Activated naive CD4-positive, alpha-beta T cell treated with anti-CD3 and anti-CD28 coated beads for 36 hours (primary cell): Measurements from ENCODE around the gene BANK1. TPM values are rescaled to one million over a fixed set of nuclear protein-coding genes. Genes with fewer than 3 reads are reported as not detected.

Source experiments
- CTCF ChIA-PET: fragments of 350-600 bp; sonication (Branson Sonifier 250); formaldehyde crosslinking; loops from one replicate; lab custom pipeline; 2021; ENCODE audit warnings: antibody characterized with exemption; lab: Charles Lee
- DNase-seq: peaks from one replicate; pipeline ENCODE4 v3.0.0-alpha.2; 2020
- H3K27ac Mint-ChIP-seq: one replicate; pipeline ENCODE4 v1.8.0; 2021; ENCODE audit warnings: mild to moderate bottlenecking, mixed read lengths
- H3K27me3 Mint-ChIP-seq: one replicate; pipeline ENCODE4 v1.8.0; 2021; ENCODE audit warnings: low read depth, mixed read lengths
- H3K36me3 Mint-ChIP-seq: one replicate; pipeline ENCODE4 v1.8.0; 2021; ENCODE audit warnings: low read depth, mixed read lengths
- H3K4me1 Mint-ChIP-seq: one replicate; pipeline ENCODE4 v1.8.0; 2021; ENCODE audit warnings: low read depth, mixed read lengths
- H3K4me3 Mint-ChIP-seq: one replicate; pipeline ENCODE4 v1.8.0; 2021; ENCODE audit warnings: mild to moderate bottlenecking, moderate library complexity, mixed read lengths
- H3K9me3 Mint-ChIP-seq: one replicate; pipeline ENCODE4 v1.8.0; 2021; ENCODE audit warnings: mixed read lengths
- intact Hi-C: fragments of 100-400 bp; cut with micrococcal nuclease; formaldehyde crosslinking; loops from one replicate; pipeline ENCODE4 v1.15.1; 2023
- total RNA-seq, 2 experiments: library from RNA; stranded (reverse); gene quantifications; one replicate each; pipeline ENCODE4 v1.2.3, GENCODE V29; 2021

BANK1 gene
- total RNA-seq, 2 experiments from 2014 or later = 0.07 to 0.17 TPM

- peaks cover 2% of the 10 kb centered on the region for H3K27me3 Mint-ChIP-seq
- H3K9me3 Mint-ChIP-seq = no peaks in the 10 kb centered on the region
- no peak for DNase-seq
- no peak overlapping the region for H3K4me3 Mint-ChIP-seq
- H3K27ac Mint-ChIP-seq = no peak overlapping the region
- no peaks in the 10 kb centered on the region for H3K36me3 Mint-ChIP-seq
- intact Hi-C loops = no loop called here
- CTCF ChIA-PET = no interaction called here
- no peaks in the 10 kb centered on the region for H3K4me1 Mint-ChIP-seq
Measured at GRCh38 chr4:101954351-101954750, 163.8 kb downstream of the BANK1 start.

DNA sequence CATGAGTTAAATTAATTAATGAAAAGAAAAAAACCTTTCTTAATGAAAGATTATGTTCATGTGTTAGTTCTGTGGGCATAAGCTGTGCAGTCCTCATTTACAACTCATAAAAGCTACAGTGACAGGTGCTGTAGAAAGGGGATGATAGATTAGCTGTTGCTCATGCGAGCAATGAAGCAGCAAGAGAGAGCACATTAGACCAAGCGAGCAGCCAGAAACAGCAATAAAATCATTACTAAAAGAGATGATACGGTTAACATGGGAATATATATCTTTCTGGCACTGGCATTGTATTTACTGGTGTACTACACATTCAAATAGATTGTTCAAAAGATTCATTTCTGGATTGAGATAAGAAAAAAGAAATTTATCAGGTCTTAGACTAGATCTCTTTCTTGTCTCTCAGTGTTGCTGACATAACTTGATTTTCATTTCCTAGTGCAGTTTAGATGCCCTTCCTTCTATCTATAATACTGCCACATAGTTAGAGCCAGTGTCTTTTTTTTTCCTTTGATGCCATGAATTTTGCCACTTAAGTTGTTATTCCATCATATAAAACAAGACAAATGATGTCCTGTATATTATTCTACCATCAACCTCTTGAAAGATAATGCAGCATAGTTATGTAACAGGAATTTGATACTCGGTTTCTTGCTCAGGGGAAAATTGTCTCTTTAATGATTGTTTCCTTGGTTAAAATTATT, 164.6 kb downstream of the BANK1 start:
- Mint-ChIP-seq H3K4me1 (no peaks in the 10 kb centered on the region), H3K4me3 (no peak overlapping the region), H3K36me3 (no peaks in the 10 kb centered on the region), H3K27me3 (peaks cover under 1% of the 10 kb centered on the region), H3K9me3 (no peaks in the 10 kb centered on the region), H3K27ac (no peak overlapping the region)
- DNase-seq = no peak
- intact Hi-C loops = no loop called here
- CTCF ChIA-PET = no interaction called here

DNA sequence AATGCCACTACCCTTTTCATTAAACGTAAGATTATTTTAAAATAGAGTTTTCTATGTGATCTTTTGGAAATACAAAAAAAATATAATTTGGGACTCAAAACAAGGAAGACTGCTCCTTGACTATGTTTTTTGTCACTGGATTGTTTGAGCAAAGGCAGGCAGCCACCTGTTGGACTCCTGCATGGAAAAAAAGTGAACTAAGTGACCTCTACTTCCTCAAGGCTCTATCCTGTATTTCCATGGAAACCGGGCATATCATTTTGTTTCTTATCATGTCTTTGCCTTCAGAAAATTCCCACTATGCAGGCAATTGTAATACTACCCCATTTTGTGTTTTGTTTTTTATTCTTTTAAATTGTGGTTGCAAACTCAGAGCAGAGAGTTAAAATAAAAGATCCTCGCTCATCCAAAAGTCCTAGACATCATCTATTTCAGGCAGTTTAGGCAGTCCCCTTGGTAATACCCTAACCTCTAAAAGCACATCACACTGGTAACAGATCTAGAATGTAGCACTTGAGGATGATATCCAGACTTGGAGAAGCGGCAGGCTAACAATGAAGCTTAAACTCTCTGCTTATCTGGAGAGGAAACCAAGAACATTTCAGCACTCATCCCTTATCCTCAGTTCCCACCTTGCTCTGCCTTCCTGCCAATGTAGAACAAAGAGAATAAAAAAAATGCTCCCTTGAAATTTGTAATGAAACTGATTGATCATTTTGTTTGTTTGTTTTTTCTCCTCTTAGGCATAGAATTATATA, 165.7 kb downstream of the BANK1 start:
- Mint-ChIP-seq H3K27me3 (no peaks in the 10 kb centered on the region), H3K4me1 (no peaks in the 10 kb centered on the region), H3K9me3 (no peaks in the 10 kb centered on the region), H3K4me3 (no peak overlapping the region), H3K36me3 (no peaks in the 10 kb centered on the region), H3K27ac (no peak overlapping the region)
- intact Hi-C loops = no loop called here
- CTCF ChIA-PET = no interaction called here
- DNase-seq = no peak

- H3K27ac Mint-ChIP-seq = no peak overlapping the region
- H3K27me3 Mint-ChIP-seq = no peaks in the 10 kb centered on the region
- no peak for DNase-seq
- H3K9me3 Mint-ChIP-seq = no peaks in the 10 kb centered on the region
- no peaks in the 10 kb centered on the region for H3K4me1 Mint-ChIP-seq
- CTCF ChIA-PET = no interaction called here
- H3K36me3 Mint-ChIP-seq = no peaks in the 10 kb centered on the region
- no peak overlapping the region for H3K4me3 Mint-ChIP-seq
- intact Hi-C loops = no loop called here
Measured at GRCh38 chr4:101958547-101958946, 168.0 kb downstream of the BANK1 start.

DNA sequence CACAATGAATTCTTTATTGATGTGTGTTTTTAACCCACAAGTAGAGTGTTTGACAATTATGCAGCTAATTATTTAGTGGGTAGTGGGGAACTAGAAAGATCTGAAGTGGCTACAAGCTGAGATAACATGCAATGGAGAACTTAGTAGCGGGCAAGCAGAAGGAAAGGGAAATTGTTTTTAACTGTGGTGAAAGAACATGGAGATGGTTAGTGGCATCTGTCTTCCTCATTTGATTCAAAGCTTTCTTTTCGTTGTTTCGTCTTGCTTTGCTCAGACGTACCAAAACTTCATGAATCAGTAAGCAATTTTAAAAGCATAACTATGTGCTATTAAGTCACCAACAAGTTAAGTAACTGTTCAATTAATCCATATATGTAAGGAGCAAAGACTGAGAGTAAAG, 169.9 kb downstream of the BANK1 start:
- H3K27ac Mint-ChIP-seq = no peak overlapping the region
- intact Hi-C loops = no loop called here
- no peaks in the 10 kb centered on the region for H3K9me3 Mint-ChIP-seq
- H3K4me3 Mint-ChIP-seq = no peak overlapping the region
- no peak for DNase-seq
- no peaks in the 10 kb centered on the region for H3K27me3 Mint-ChIP-seq
- no peaks in the 10 kb centered on the region for H3K4me1 Mint-ChIP-seq
- CTCF ChIA-PET = no interaction called here
- H3K36me3 Mint-ChIP-seq = no peaks in the 10 kb centered on the region

DNA sequence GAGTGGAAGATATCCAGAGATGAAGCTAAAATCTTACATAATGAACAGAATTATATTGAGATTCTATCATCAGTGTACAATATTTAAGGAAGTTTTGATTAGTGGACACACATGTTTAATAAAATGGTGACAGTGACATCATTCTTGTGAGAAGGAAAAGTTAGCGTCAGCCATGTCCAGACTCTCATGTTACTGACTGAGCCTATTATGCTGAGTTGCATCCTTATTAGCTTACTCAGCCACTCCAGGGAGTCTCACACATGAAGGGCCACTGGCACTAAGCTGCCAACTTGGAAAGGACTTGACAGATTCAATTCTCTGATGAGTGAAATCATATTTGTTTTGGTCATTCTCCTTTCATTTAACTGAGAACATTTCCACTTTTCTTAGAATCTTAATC, 170.6 kb downstream of the BANK1 start:
- no peaks in the 10 kb centered on the region for H3K27me3 Mint-ChIP-seq
- no peak for DNase-seq
- CTCF ChIA-PET = no interaction called here
- H3K4me3 Mint-ChIP-seq = no peak overlapping the region
- no peaks in the 10 kb centered on the region for H3K4me1 Mint-ChIP-seq
- intact Hi-C loops = no loop called here
- H3K27ac Mint-ChIP-seq = no peak overlapping the region
- no peaks in the 10 kb centered on the region for H3K9me3 Mint-ChIP-seq
- H3K36me3 Mint-ChIP-seq = no peaks in the 10 kb centered on the region

- H3K4me3 Mint-ChIP-seq = no peak overlapping the region
- H3K9me3 Mint-ChIP-seq = no peaks in the 10 kb centered on the region
- CTCF ChIA-PET = no interaction called here
- H3K27ac Mint-ChIP-seq = no peak overlapping the region
- H3K27me3 Mint-ChIP-seq = peaks cover 13% of the 10 kb centered on the region
- H3K4me1 Mint-ChIP-seq = no peaks in the 10 kb centered on the region
- DNase-seq = no peak
- no peaks in the 10 kb centered on the region for H3K36me3 Mint-ChIP-seq
- intact Hi-C loops = no loop called here
Measured at GRCh38 chr4:101967697-101968346, 177.3 kb downstream of the BANK1 start.

DNA sequence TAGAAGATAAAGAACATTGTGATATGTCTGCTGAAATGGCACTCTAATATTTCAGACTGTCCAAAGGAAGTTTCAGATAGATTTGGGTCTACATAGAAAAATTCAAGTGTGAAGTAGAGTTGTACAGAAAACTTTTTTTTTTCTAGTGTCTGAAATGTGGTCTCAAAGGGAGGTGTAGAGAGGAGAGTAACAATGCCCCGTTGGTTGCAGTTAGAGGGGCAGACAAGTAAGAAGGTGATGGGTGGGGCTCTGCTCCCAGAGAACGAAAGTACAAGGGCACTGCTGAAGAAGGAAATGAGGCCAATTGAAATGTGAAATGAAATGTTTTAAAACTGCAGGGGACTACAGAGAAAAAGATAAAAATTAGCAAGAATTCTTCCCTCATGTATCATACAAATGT, 177.8 kb downstream of the BANK1 start:
- no peaks in the 10 kb centered on the region for H3K4me1 Mint-ChIP-seq
- intact Hi-C loops = no loop called here
- no peaks in the 10 kb centered on the region for H3K36me3 Mint-ChIP-seq
- no peak for DNase-seq
- CTCF ChIA-PET = no interaction called here
- H3K27ac Mint-ChIP-seq = no peak overlapping the region
- H3K27me3 Mint-ChIP-seq = peaks cover 13% of the 10 kb centered on the region
- no peaks in the 10 kb centered on the region for H3K9me3 Mint-ChIP-seq
- H3K4me3 Mint-ChIP-seq = no peak overlapping the region

DNA sequence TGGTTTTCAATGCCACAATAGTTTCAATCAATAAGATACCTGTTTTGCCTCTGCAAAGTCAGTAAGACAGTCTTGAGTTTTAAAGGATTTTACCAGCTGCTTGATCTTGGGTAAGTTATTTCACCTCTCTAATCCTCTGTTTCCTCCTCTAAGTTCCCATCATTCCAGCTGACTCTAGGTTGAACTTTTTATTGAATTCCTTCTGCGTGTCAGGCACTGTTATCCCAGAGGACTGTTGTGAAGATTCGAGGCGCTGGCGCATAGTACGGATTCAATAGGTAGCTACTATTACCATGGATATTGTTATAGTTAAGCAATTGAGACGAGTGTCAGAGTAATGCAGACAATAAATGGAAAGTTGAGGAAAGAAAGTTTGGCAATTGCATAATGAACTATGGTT, 179.4 kb downstream of the BANK1 start:
- Mint-ChIP-seq H3K27me3 (peaks cover 13% of the 10 kb centered on the region), H3K27ac (no peak overlapping the region), H3K36me3 (no peaks in the 10 kb centered on the region), H3K4me3 (no peak overlapping the region), H3K9me3 (no peaks in the 10 kb centered on the region), H3K4me1 (no peaks in the 10 kb centered on the region)
- DNase-seq = no peak
- intact Hi-C loops = no loop called here
- CTCF ChIA-PET = no interaction called here

DNA sequence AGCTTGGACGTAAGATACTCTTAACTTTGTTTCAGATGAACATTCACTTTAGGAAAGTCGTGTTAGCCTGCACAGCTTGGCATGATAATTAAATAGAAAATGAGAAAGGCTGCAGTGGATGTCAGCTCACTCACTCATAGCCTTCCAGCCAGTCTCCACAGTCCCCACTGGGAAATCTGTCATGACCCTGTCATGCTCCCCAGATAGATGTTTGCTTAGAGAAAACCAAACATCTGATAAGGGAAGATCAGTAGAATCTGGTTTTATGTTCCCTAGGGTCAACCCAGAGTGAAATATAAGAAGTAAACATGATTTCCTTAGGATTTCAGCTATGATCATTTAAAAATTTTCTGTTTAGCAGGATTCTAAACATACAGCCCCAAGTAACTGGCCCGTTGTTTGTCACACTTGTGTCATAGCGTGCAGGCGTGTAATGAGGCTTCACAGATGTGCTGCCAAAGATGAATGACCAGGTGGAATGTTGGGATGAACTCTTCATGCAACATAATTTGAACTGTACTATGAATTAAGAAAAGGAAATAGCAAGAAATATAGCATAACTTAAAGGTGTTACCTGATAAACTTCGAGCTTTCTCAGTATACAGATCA, 180.1 kb downstream of the BANK1 start:
- no peaks in the 10 kb centered on the region for H3K36me3 Mint-ChIP-seq
- peaks cover 13% of the 10 kb centered on the region for H3K27me3 Mint-ChIP-seq
- DNase-seq = no peak
- intact Hi-C loops = no loop called here
- H3K4me3 Mint-ChIP-seq = no peak overlapping the region
- no peak overlapping the region for H3K27ac Mint-ChIP-seq
- no peaks in the 10 kb centered on the region for H3K4me1 Mint-ChIP-seq
- CTCF ChIA-PET = no interaction called here
- no peaks in the 10 kb centered on the region for H3K9me3 Mint-ChIP-seq

GRCh38 chr4:101972791-101973190, 182.3 kb downstream of the BANK1 start:
- Mint-ChIP-seq H3K4me1 (no peaks in the 10 kb centered on the region), H3K27ac (no peak overlapping the region), H3K27me3 (peaks cover 10% of the 10 kb centered on the region), H3K4me3 (no peak overlapping the region), H3K36me3 (no peaks in the 10 kb centered on the region), H3K9me3 (no peaks in the 10 kb centered on the region)
- intact Hi-C loops = no loop called here
- no peak for DNase-seq
- CTCF ChIA-PET = no interaction called here

GRCh38 chr4:101973361-101973760, 182.8 kb downstream of the BANK1 start:
- Mint-ChIP-seq H3K4me1 (no peaks in the 10 kb centered on the region), H3K27me3 (peaks cover 7% of the 10 kb centered on the region), H3K27ac (no peak overlapping the region), H3K4me3 (no peak overlapping the region), H3K9me3 (no peaks in the 10 kb centered on the region), H3K36me3 (no peaks in the 10 kb centered on the region)
- intact Hi-C loops = no loop called here
- CTCF ChIA-PET = no interaction called here
- DNase-seq = no peak
